ENCODE results near the gene OR4D2. TPM values are rescaled to one million over a fixed set of nuclear protein-coding genes. Genes with fewer than 3 reads are reported as not detected.

Gene OR4D2
- total RNA-seq, 2 donors from 2014 or later = not detected

Other genes with a start within 250 kb of the OR4D2 start
- gene CUEDC1, start 211.6 kb upstream of the OR4D2 start, total RNA-seq = under 1 TPM in 1 of 2 donors, not detected in 1; 0.84 TPM
- 10 to 100 TPM; 23.1 to 31.3 TPM for gene VEZF1, start 178.7 kb upstream of the OR4D2 start, total RNA-seq
- gene SRSF1, start 159.7 kb upstream of the OR4D2 start, total RNA-seq = 100 to 1,000 TPM; 188 to 351 TPM
- 10 to 100 TPM; 24.3 to 25.5 TPM for gene DYNLL2, start 83.6 kb upstream of the OR4D2 start, total RNA-seq
- gene OR4D1, start 18.6 kb upstream of the OR4D2 start, total RNA-seq = under 1 TPM; 0.18 to 0.30 TPM
- not detected for gene EPX, start 25.7 kb downstream of the OR4D2 start, total RNA-seq
- gene MKS1, start 52.3 kb downstream of the OR4D2 start, total RNA-seq = 10 to 100 TPM; 22.4 to 28.4 TPM
- gene LPO, start 71.6 kb downstream of the OR4D2 start, total RNA-seq = under 1 TPM; 0.16 to 0.19 TPM
- not detected for gene MPO, start 114.0 kb downstream of the OR4D2 start, total RNA-seq
- gene TSPOAP1, start 161.8 kb downstream of the OR4D2 start, total RNA-seq = 100 to 1,000 TPM in 1 of 2 donors, 10 to 100 TPM in 1; 19.2 to 123 TPM
- 100 to 1,000 TPM; 105 to 141 TPM for gene SUPT4H1, start 185.2 kb downstream of the OR4D2 start, total RNA-seq